ENCODE data around the gene DCC. TPM values are rescaled to one million over a fixed set of nuclear protein-coding genes. Genes with fewer than 3 reads are reported as not detected.

The DCC gene
- total RNA-seq, 1 donor from 2014 or later, result 1.0 TPM

DNA sequence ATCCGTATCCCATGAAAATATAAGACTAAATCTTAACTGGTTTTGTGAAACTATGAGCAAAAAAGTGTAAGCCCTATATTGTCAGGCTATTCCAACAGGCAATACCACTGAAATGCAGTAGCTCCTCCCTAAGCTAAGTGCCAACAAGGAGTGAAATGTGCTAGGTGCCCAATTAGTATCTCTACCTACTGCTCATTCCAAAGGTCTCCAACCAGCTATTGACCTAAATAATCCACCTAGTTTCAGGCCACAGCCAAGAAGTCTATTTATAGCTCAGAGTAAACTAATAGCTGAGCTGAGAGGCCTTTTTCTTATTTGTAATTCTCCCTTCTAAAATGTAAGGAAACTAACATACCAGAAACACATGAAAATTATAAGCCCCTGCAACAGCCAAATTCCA lies 482.2 kb downstream of the DCC start:
- H3K27ac Mint-ChIP-seq, result no peak overlapping the region
- no peak for DNase-seq (ENCODE audit: low spot score in 2 of 2, unreplicated experiment in 2 of 2)
- no peak overlapping the region for H3K4me3 Mint-ChIP-seq
- no peaks in the 10 kb centered on the region for H3K36me3 Mint-ChIP-seq
- TF ChIP-seq, protein P1, sequence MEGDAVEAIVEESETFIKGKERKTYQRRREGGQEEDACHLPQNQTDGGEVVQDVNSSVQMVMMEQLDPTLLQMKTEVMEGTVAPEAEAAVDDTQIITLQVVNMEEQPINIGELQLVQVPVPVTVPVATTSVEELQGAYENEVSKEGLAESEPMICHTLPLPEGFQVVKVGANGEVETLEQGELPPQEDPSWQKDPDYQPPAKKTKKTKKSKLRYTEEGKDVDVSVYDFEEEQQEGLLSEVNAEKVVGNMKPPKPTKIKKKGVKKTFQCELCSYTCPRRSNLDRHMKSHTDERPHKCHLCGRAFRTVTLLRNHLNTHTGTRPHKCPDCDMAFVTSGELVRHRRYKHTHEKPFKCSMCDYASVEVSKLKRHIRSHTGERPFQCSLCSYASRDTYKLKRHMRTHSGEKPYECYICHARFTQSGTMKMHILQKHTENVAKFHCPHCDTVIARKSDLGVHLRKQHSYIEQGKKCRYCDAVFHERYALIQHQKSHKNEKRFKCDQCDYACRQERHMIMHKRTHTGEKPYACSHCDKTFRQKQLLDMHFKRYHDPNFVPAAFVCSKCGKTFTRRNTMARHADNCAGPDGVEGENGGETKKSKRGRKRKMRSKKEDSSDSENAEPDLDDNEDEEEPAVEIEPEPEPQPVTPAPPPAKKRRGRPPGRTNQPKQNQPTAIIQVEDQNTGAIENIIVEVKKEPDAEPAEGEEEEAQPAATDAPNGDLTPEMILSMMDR (IDR thresholded peaks at IDR 0.05; ENCODE audit: unreplicated experiment), result no peak
- H3K4me1 Mint-ChIP-seq, result no peaks in the 10 kb centered on the region
- no peaks in the 10 kb centered on the region for H3K9me3 Mint-ChIP-seq
- H3K27me3 Mint-ChIP-seq (ENCODE audit: low read depth), result peaks cover 3% of the 10 kb centered on the region

DNA sequence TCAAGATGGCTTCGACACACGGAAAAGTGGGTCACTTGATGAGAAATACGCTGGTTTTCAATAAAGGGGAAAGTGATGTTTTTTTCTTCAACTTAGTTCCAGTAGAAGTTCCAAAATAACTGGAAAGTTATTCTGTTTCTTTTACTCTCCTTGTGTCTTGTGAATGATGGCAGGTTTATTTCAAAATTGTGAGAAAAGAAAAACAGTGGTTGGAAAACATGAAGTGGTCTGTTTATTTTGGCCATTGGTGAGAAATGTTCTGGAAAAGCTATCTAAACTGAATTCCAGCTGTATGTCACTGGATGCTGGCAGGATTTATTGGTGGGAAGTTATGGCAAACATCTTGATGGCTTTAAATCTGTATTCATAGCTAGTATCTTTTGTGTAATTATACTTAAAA lies 484.1 kb downstream of the DCC start:
- H3K4me3 Mint-ChIP-seq, result no peak overlapping the region
- peaks cover 13% of the 10 kb centered on the region for H3K27me3 Mint-ChIP-seq (ENCODE audit: low read depth)
- TF ChIP-seq, protein P1 (IDR thresholded peaks at IDR 0.05; ENCODE audit: unreplicated experiment), result no peak
- H3K4me1 Mint-ChIP-seq, result no peaks in the 10 kb centered on the region
- no peak overlapping the region for H3K27ac Mint-ChIP-seq
- H3K9me3 Mint-ChIP-seq, result no peaks in the 10 kb centered on the region
- no peaks in the 10 kb centered on the region for H3K36me3 Mint-ChIP-seq
- DNase-seq (ENCODE audit: low spot score in 2 of 2, unreplicated experiment in 2 of 2), result no peak

DNA sequence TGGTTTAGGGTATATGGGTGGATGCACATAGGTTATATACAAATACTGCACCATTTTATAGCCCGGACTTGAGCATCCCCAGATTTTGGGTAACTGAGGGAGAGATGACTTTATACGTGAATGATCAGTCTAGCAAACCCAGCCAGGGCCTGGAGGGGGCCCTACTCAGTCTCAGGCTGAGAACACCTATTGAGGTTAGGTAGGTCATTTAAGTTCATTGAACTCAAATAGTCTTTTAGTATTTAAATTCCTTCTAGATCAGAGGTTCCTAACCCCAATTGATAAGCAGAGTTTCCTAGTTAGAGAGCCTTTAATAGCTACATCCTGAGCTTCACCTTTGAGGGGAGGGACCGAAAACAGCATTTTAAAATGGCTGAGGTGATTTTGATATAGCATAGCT lies 487.0 kb downstream of the DCC start:
- H3K36me3 Mint-ChIP-seq, result no peaks in the 10 kb centered on the region
- H3K27ac Mint-ChIP-seq, result no peak overlapping the region
- H3K9me3 Mint-ChIP-seq, result no peaks in the 10 kb centered on the region
- DNase-seq (ENCODE audit: low spot score in 2 of 2, unreplicated experiment in 2 of 2), result no peak
- H3K27me3 Mint-ChIP-seq (ENCODE audit: low read depth), result peaks cover 30% of the 10 kb centered on the region
- no peak overlapping the region for H3K4me3 Mint-ChIP-seq
- no peaks in the 10 kb centered on the region for H3K4me1 Mint-ChIP-seq
- TF ChIP-seq, protein P1 (IDR thresholded peaks at IDR 0.05; ENCODE audit: unreplicated experiment), result no peak

DNA sequence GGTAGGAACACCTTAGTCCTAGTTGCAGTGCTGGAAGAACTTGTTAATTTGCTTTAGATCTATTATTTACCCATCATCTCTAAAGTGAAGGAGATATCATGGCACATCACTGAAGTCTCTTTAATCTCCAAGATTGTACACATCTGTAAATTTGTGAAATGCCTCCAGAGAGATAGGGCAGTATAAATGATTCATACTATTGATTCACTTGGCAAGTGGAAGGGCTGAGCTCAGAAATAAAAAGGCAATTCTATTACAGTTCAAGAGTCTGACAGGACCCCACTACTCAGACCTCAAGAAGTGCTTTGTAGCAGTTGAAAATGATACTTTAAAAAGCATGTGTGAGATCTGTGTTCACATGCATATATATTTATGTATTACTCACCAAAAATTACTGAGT lies 489.3 kb downstream of the DCC start:
- H3K4me1 Mint-ChIP-seq, result no peaks in the 10 kb centered on the region
- H3K27me3 Mint-ChIP-seq (ENCODE audit: low read depth), result peaks cover 31% of the 10 kb centered on the region
- no peak overlapping the region for H3K4me3 Mint-ChIP-seq
- no peaks in the 10 kb centered on the region for H3K9me3 Mint-ChIP-seq
- H3K27ac Mint-ChIP-seq, result no peak overlapping the region
- H3K36me3 Mint-ChIP-seq, result no peaks in the 10 kb centered on the region
- DNase-seq (ENCODE audit: low spot score in 2 of 2, unreplicated experiment in 2 of 2), result no peak
- TF ChIP-seq, protein P1 (IDR thresholded peaks at IDR 0.05; ENCODE audit: unreplicated experiment), result no peak

DNA sequence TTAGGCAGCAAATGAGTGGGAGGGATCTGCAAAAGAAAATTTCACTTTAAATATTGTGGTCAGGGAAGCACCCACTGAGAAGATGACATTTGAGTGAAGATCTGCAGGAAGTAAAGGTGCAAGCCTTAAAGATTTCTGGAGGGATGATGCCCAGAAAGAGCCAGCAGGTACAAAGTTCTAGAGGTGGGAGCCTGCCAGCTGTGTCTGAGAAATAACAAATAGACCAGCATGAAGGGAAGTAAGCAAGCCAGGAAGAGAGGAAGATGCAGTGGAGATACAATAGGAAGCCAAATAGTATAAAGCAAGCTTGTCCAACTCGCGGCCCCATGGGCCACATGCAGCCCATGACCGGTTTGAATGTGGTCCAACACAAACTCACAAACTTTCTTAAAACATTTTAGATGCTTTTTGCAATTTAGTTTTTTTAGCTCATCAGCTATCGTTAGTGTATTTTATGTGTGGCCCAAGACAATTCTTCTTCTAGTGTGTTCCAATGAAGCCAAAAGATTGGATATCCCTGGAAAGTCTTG lies 489.9 kb downstream of the DCC start:
- H3K27ac Mint-ChIP-seq, result no peak overlapping the region
- TF ChIP-seq, protein P1 (IDR thresholded peaks at IDR 0.05; ENCODE audit: unreplicated experiment), result no peak
- no peaks in the 10 kb centered on the region for H3K36me3 Mint-ChIP-seq
- no peak overlapping the region for H3K4me3 Mint-ChIP-seq
- no peaks in the 10 kb centered on the region for H3K4me1 Mint-ChIP-seq
- no peak for DNase-seq (ENCODE audit: low spot score in 2 of 2, unreplicated experiment in 2 of 2)
- H3K27me3 Mint-ChIP-seq (ENCODE audit: low read depth), result peaks cover 31% of the 10 kb centered on the region
- H3K9me3 Mint-ChIP-seq, result no peaks in the 10 kb centered on the region

DNA sequence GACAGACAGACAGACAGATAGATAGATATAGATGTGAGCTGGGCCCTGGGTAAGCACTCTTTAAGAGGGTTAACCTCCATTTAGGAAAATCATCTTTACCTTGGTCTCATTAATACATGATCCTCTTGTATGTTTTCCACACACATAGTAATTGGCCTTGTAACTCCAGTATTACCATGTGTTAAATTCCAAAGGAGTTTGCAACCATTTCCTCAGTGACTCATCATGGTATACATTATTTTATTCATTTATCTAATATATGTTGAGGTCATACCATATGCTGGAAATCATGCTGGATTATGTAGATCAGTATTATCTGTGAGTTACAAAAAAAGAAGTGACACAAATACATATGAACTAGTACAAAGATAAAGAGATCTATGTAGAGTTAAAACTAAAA lies 504.3 kb downstream of the DCC start:
- TF ChIP-seq, protein P1 (IDR thresholded peaks at IDR 0.05; ENCODE audit: unreplicated experiment), result no peak
- Mint-ChIP-seq H3K36me3 (no peaks in the 10 kb centered on the region), H3K27me3 (ENCODE audit: low read depth) (no peaks in the 10 kb centered on the region), H3K4me1 (no peaks in the 10 kb centered on the region), H3K9me3 (no peaks in the 10 kb centered on the region), H3K4me3 (no peak overlapping the region), H3K27ac (no peak overlapping the region)
- no peak for DNase-seq (ENCODE audit: low spot score in 2 of 2, unreplicated experiment in 2 of 2)
